Left lung (tissue), 10 donors: ENCODE data around the gene SEC63. TPM values are rescaled to one million over a fixed set of nuclear protein-coding genes. Genes with fewer than 3 reads are reported as not detected.

Experiments used
- ATAC-seq: fragments of 200-7000 bp; cut with Tn5 transposase; one replicate; pipeline ENCODE4 v1.9.1; 2020; ENCODE audit warnings: moderate library complexity
- DNase-seq, 4 donors: peaks; one replicate each; pipeline ENCODE4 v3.0.0-alpha.2; 2013 to 2020
- H3K27ac ChIP-seq, 2 donors: fragments of 200-600 bp; sonication (generic) in 1 of 2; one replicate each; pipeline versions ENCODE4 v1.5.0 to v1.8.0; 2020 to 2021
- H3K27me3 ChIP-seq, 2 donors: fragments of 200-600 bp; sonication (generic) in 1 of 2; one replicate each; pipeline versions ENCODE4 v1.5.0 to v1.8.0; 2020 to 2021
- H3K36me3 ChIP-seq, 2 donors: fragments of 200-600 bp; sonication (generic) in 1 of 2; one replicate each; pipeline versions ENCODE4 v1.5.0 to v1.8.0; 2020 to 2021
- H3K4me1 ChIP-seq, 2 donors: fragments of 200-600 bp; one replicate each; pipeline ENCODE4 v1.8.0; 2021
- H3K4me3 ChIP-seq, 2 donors: fragments of 200-600 bp; sonication (generic) in 1 of 2; one replicate each; pipeline versions ENCODE4 v1.5.0 to v1.8.0; 2020 to 2021; ENCODE audit warnings: mild to moderate bottlenecking in 1 of 2
- H3K9me3 ChIP-seq, 2 donors: fragments of 200-600 bp; sonication (generic) in 1 of 2; one replicate each; pipeline versions ENCODE4 v1.5.0 to v1.8.0; 2020 to 2021
- CTCF ChIP-seq, 2 donors: fragments of 200-600 bp; sonication (generic) in 1 of 2; IDR thresholded peaks; one replicate each; pipeline versions ENCODE4 v1.5.0 to v1.8.0; 2021; ENCODE audit warnings: antibody characterized with exemption in 2 of 2
- intact Hi-C, 2 donors: fragments of 100-400 bp; cut with DNase I; formaldehyde crosslinking; loops; one replicate each; pipeline versions ENCODE4 v1.11.2 to v1.14.2; 2022
- polyA plus RNA-seq, 6 donors: library from polyadenylated mRNA; unstranded; fragments of 120-200 nt; gene quantifications; one replicate each; pipeline ENCODE4 v1.2.1, GENCODE V29; 2013; ENCODE audit not compliant: insufficient read length in 6 of 6
- total RNA-seq, 2 donors: library from RNA; stranded (reverse); fragmentation: NEBNext Ultra II Directional; extraction: Animal tissue kit (Norgen Biotek cat#: 25700); gene quantifications; one replicate each; pipeline ENCODE4 v1.2.1, GENCODE V29; 2021
- donor health status: DM: no; HTN: yes; CAD: no.
- donor health status: DM: no; HTN: no; CAD: no.

The SEC63 gene
- total and polyA plus RNA-seq, 8 donors, result 94.4 to 131 (median 111) TPM

GRCh38 chr6:107853230-107853629 lies 104.8 kb downstream of the SEC63 start:
- no peaks in the 10 kb centered on the region for H3K36me3 ChIP-seq
- no peak for DNase-seq
- H3K27ac ChIP-seq, result no peak overlapping the region
- no peak overlapping the region for H3K4me3 ChIP-seq
- H3K4me1 ChIP-seq, result peaks cover 0 to 5% of the 10 kb centered on the region in 2 donors
- no peaks in the 10 kb centered on the region for H3K9me3 ChIP-seq
- no peaks in the 10 kb centered on the region for H3K27me3 ChIP-seq
- intact Hi-C loops, result no loop called here
- no peak for ATAC-seq
- TF ChIP-seq CTCF (IDR thresholded peaks at IDR 0.05), result no peak

DNA sequence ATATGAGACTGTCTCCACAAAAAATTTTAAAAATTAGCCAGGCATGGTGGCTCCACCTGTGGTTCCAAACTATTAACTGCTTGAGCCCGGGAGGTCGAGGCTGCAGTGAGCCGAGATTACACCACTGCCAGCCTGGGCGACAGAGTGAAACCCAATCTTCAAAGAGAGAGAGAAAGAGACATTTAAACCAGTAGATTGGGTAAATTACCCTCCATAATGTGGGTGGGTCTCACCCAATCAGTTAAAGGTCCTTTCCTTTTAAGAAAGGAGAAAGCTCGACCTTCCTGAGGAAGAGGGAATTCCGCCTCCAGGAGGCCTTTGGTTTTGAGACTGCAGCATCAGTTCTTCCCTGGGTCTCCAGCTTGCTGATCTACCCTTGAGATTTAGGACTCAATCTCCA lies 108.7 kb downstream of the SEC63 start:
- TF ChIP-seq CTCF (IDR thresholded peaks at IDR 0.05), result no peak
- DNase-seq, result no peak
- intact Hi-C loops, result loop anchor here in 1 of 2 donors (10.0 kb wide), 1 partner anchor 175 kb away; no protein-coding TSS in a partner anchor
- peaks cover 0 to 9% of the 10 kb centered on the region in 2 donors for H3K4me1 ChIP-seq
- no peak for ATAC-seq
- peaks cover 0 to 15% of the 10 kb centered on the region in 2 donors for H3K27me3 ChIP-seq
- H3K4me3 ChIP-seq, result no peak overlapping the region
- no peaks in the 10 kb centered on the region for H3K36me3 ChIP-seq
- no peak overlapping the region for H3K27ac ChIP-seq
- H3K9me3 ChIP-seq, result no peaks in the 10 kb centered on the region

DNA sequence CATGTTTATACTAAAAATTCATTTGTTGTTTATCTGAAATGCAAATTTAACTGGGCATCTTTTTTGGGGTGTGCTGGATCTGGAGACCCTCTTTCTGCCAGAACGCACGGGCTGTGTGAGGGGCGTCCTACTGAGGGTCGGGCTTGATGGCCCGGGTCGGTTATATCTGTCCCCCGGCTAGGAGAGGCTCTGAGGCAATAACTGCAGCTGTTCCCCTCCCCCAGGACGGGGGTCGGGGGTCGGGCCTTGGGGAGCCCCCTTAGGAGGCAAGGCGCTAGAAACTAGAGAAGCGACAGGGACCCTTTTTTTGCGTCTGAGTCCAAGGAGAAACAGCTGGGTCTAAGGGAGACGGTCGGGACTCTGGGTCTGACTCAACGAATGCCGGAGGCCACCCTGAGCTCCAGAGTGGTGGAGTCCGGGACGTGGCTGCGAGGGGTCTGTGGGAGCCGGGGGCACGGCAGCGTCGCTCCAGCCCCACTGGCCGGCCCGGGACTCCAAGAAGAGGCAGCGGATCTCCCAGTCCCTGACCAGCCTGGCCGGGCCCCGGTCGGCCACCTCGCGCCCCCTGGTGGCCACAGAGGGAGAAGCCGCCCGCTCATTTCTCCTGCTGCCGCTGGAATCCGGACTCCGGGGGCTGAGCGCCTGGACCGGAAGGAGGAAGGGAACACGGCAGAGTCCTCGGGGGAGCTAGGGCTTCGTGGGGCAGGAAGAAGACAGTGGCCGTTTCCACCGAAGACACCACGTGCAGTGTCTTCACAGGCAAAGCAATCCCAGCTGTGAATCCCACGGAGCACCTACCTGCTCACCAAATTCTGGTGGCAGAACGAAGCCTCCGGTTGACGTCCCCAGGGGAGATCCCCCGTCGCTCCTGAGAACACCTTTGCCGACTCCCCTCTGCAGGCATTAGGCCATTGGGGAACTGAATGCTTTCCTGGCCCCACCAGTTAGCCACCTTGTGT lies 109.9 kb downstream of the SEC63 start:
- ATAC-seq (peak; percentile 100), DNase-seq (peak; percentile 79 to 98 (median 88))
- Histone ChIP-seq H3K4me1 (peaks cover 0 to 9% of the 10 kb centered on the region in 2 donors), H3K9me3 (no peaks in the 10 kb centered on the region), H3K4me3 (peak overlapping the region; percentile 17 to 30), H3K27me3 (peaks cover 0 to 15% of the 10 kb centered on the region in 2 donors), H3K36me3 (no peaks in the 10 kb centered on the region), H3K27ac (no peak overlapping the region)
- TF ChIP-seq CTCF (IDR thresholded peaks at IDR 0.05), result peak; percentile 96 to 97
- intact Hi-C loops, result loop anchor here in 1 of 2 donors (10.0 kb wide), 1 partner anchor 173 kb away; no protein-coding TSS in a partner anchor

DNA sequence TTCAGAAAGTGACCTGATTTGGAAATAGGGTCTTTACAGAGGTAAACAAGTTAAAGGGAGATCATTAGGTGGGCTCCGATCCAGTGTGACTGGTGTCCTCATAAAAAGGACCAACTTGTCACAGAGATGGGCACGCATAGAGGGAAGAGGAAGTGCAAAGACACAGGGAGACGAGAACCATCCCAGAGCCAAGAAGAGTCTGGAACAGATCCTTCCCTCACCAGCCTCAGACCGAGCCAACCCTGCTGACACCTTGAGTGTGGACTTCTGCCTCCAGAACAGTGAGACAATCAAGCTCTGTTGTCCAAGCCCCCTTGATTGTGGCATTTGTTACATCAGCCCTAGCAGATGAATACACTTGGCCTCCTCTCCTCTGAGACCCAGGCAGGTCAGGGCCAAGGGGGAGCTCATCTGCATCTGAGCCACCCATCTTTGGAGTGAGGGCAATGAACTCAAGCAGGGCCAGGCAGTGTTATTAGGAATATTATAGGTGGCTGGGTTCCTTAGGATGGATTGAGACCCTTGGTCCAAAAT lies 111.7 kb downstream of the SEC63 start:
- H3K9me3 ChIP-seq, result no peaks in the 10 kb centered on the region
- ATAC-seq (no peak), DNase-seq (no peak)
- H3K27me3 ChIP-seq, result peaks cover 0 to 15% of the 10 kb centered on the region in 2 donors
- no peak overlapping the region for H3K27ac ChIP-seq
- intact Hi-C loops, result loop anchor here in 1 of 2 donors (10.0 kb wide), 1 partner anchor 172 kb away; no protein-coding TSS in a partner anchor
- no peak for TF ChIP-seq CTCF (IDR thresholded peaks at IDR 0.05)
- H3K4me1 ChIP-seq, result peaks cover 0 to 9% of the 10 kb centered on the region in 2 donors
- H3K4me3 ChIP-seq, result no peak overlapping the region
- H3K36me3 ChIP-seq, result no peaks in the 10 kb centered on the region

DNA sequence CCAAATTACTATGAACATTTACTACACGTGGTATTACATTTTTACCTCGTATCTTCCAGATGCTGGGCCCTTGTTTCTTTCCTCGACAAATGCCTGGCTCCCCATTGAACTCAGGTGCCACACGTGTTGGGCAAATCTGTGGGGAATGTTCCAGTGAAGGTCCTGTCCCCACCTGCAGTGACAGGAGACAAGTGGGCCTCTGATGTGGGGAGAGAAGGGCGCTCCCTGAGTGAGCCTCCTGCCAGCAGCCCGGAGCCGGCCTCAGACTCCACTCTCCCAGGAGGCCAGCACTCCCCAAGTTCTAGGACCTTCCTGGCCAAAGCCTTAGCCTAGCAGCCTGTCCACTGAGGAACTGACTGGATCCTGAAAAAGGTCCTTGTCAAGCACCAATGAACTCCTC lies 112.2 kb downstream of the SEC63 start:
- no peak for TF ChIP-seq CTCF (IDR thresholded peaks at IDR 0.05)
- no peak for ATAC-seq
- Histone ChIP-seq H3K27me3 (peaks cover 0 to 15% of the 10 kb centered on the region in 2 donors), H3K4me3 (no peak overlapping the region), H3K27ac (no peak overlapping the region), H3K4me1 (peaks cover 0 to 9% of the 10 kb centered on the region in 2 donors), H3K36me3 (no peaks in the 10 kb centered on the region), H3K9me3 (no peaks in the 10 kb centered on the region)
- intact Hi-C loops, result loop anchor here in 1 of 2 donors (10.0 kb wide), 1 partner anchor 171 kb away; no protein-coding TSS in a partner anchor
- no peak for DNase-seq
